SU-DHL-6 (cell line): ENCODE results near the gene KLHL29.

ENCODE experiments used
- EZH2phosphoT487 ChIP-seq: fragments of 200-600 bp; sonication (generic), shearing (Covaris generic); conservative IDR thresholded peaks from 2 replicates; pipeline ENCODE4 v1.6.1; 2018; ENCODE audit warnings: mild to moderate bottlenecking, antibody characterized with exemption, low read length, moderate library complexity, mixed read lengths
- TF ChIP-seq, protein P1 (sequence below): fragments of 200-600 bp; sonication (generic); IDR thresholded peaks from one replicate; pipeline ENCODE4 v1.5.1; 2017; ENCODE audit warnings: antibody characterized with exemption, mild to moderate bottlenecking, low read length, moderate library complexity; ENCODE audit not compliant: insufficient read depth, poor library complexity, severe bottlenecking

DNA sequence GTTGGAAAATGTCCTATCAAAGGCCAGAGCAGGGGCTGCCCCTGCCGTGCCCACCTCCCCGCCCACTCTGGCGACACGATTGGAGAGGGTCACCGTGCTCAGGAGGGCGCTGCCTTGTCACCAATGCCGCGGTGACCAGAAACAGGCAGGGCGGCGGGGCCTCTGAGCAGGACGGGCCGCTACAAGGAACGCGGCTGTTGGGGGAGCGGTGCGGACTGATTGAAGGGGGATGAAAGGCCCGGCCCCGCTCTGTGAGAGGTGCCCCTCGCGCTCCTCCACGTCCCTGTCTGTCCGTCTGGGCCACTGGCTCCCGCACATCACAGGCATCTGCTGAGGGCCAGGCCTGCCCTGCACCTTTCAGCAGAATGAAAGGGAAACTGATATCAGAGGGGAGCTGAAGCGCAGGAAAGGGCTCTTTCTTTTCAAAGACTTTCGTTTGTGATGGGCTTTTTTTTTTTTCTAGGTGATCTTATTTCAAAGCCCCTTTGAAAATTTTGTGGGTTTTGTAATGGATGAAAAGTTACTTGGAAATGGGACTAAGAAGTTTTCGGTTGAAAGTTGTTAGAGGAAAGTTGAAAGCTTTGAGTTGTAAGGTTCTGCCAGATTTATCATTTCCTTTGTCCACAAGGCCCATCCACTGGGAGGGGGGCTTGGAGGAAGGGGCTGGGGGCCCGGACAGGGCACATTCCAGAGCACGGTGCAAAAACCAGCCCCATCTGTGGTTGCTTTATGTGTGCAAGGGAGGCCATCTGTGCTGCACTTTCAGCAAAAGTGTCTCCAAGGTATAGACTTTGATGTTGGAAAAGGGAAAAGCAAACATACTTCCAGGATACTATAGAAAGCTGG, 244.2 kb downstream of the KLHL29 start:
- TF ChIP-seq, protein P1, sequence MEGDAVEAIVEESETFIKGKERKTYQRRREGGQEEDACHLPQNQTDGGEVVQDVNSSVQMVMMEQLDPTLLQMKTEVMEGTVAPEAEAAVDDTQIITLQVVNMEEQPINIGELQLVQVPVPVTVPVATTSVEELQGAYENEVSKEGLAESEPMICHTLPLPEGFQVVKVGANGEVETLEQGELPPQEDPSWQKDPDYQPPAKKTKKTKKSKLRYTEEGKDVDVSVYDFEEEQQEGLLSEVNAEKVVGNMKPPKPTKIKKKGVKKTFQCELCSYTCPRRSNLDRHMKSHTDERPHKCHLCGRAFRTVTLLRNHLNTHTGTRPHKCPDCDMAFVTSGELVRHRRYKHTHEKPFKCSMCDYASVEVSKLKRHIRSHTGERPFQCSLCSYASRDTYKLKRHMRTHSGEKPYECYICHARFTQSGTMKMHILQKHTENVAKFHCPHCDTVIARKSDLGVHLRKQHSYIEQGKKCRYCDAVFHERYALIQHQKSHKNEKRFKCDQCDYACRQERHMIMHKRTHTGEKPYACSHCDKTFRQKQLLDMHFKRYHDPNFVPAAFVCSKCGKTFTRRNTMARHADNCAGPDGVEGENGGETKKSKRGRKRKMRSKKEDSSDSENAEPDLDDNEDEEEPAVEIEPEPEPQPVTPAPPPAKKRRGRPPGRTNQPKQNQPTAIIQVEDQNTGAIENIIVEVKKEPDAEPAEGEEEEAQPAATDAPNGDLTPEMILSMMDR, result no peak
- TF ChIP-seq EZH2phosphoT487, result no peak
